Measurements from ENCODE around the gene ALPL.

DNA sequence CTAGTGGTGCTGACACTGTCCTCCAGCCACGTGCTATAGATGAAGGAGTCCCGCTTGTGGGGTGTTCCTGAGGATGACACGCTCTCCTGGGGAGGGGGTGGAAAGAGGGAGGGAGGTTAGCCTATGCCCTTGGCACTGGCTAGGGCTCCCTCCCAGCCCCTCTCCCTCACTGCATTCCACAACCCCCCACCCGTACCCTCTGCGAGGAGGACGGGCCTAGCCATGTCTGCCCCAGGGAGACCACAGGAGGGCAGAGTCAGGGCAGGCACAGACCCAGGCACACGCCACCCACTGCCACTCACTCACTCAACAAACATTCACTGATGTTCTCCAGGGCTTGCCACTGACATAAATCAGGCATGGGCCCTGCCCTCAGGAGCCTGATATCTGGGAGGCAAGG lies 89.2 kb downstream of the ALPL start:
- TF ChIP-seq, protein P1, sequence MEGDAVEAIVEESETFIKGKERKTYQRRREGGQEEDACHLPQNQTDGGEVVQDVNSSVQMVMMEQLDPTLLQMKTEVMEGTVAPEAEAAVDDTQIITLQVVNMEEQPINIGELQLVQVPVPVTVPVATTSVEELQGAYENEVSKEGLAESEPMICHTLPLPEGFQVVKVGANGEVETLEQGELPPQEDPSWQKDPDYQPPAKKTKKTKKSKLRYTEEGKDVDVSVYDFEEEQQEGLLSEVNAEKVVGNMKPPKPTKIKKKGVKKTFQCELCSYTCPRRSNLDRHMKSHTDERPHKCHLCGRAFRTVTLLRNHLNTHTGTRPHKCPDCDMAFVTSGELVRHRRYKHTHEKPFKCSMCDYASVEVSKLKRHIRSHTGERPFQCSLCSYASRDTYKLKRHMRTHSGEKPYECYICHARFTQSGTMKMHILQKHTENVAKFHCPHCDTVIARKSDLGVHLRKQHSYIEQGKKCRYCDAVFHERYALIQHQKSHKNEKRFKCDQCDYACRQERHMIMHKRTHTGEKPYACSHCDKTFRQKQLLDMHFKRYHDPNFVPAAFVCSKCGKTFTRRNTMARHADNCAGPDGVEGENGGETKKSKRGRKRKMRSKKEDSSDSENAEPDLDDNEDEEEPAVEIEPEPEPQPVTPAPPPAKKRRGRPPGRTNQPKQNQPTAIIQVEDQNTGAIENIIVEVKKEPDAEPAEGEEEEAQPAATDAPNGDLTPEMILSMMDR (conservative IDR thresholded peaks at IDR 0.05 in 1 of 2, IDR thresholded peaks at IDR 0.05 in 1 of 2; ENCODE audit: low read depth in 1 of 2, low read length in 2 of 2) = no peak
- TF ChIP-seq EZH2 (IDR thresholded peaks at IDR 0.05; ENCODE audit: low read length, missing control alignments) = no peak

Measured in fibroblast of lung (primary cell).